Liver (tissue), 9 donors: Measurements from ENCODE around the gene SP4. TPM values are rescaled to one million over a fixed set of nuclear protein-coding genes. Genes with fewer than 3 reads are reported as not detected.
A peak's percentile ranks its signal among the peaks of the same experiment; 100 is the strongest.
"Not testable (repeated sequence)": the region's sequence is repeated elsewhere in the genome, so short reads cannot be mapped to it uniquely, and the experiment has no call there.

ENCODE experiments used
- DNase-seq: peaks from one replicate; pipeline ENCODE4 v3.0.0-alpha.2; 2017; ENCODE audit warnings: low spot score
- H3K27ac ChIP-seq, 2 donors: one replicate each; pipeline ENCODE4 v1.7.0; 2013; ENCODE audit warnings: inconsistent platforms in 2 of 2, low read length in 2 of 2, control low read depth in 1 of 2, low read depth in 1 of 2, mild to moderate bottlenecking in 1 of 2
- H3K27me3 ChIP-seq, 4 donors: one replicate each; pipeline versions ENCODE4 v1.6.1 to v1.7.0; 2013; ENCODE audit warnings: low read length in 3 of 4, inconsistent platforms in 1 of 4, mild to moderate bottlenecking in 1 of 4, moderate library complexity in 1 of 4; ENCODE audit not compliant: control insufficient read depth in 4 of 4, insufficient read depth in 4 of 4
- H3K36me3 ChIP-seq, 4 donors: one replicate each; pipeline versions ENCODE4 v1.6.1 to v1.7.0; 2013; ENCODE audit warnings: low read length in 3 of 4, mild to moderate bottlenecking in 3 of 4, low read depth in 1 of 4, moderate library complexity in 1 of 4; ENCODE audit not compliant: control insufficient read depth in 4 of 4, insufficient read depth in 3 of 4
- H3K4me1 ChIP-seq, 4 donors: one replicate each; pipeline versions ENCODE4 v1.6.1 to v1.7.0; 2013; ENCODE audit warnings: low read length in 3 of 4, mild to moderate bottlenecking in 3 of 4, moderate library complexity in 1 of 4; ENCODE audit not compliant: control insufficient read depth in 4 of 4, insufficient read depth in 4 of 4
- H3K4me3 ChIP-seq, 3 donors: one replicate each; pipeline versions ENCODE4 v1.6.1 to v1.7.0; 2013; ENCODE audit warnings: low read length in 3 of 3, control low read depth in 1 of 3, low read depth in 1 of 3, mild to moderate bottlenecking in 1 of 3
- H3K9ac ChIP-seq, 2 donors: one replicate each; pipeline ENCODE4 v1.7.0; 2013; ENCODE audit warnings: low read length in 2 of 2, mild to moderate bottlenecking in 2 of 2, moderate library complexity in 2 of 2, control low read depth in 1 of 2, low read depth in 1 of 2
- H3K9me3 ChIP-seq, 4 donors: one replicate each; pipeline versions ENCODE4 v1.6.1 to v1.7.0; 2013; ENCODE audit warnings: low read length in 3 of 4; ENCODE audit not compliant: control insufficient read depth in 4 of 4
- CTCF ChIP-seq: fragments of 150-350 bp; IDR thresholded peaks from 2 replicates; pipeline ENCODE4 v1.5.1; 2017; ENCODE audit warnings: improper control_type of control experiment, low read depth, low read length; ENCODE audit not compliant: missing input control
- FOXA2 ChIP-seq: IDR thresholded peaks from 2 replicates; pipeline ENCODE4 v1.6.1; 2016; ENCODE audit warnings: antibody characterized with exemption
- GABPA ChIP-seq, 2 donors: IDR thresholded peaks in 1 of 2; conservative IDR thresholded peaks in 1 of 2; 2 replicates each; pipeline ENCODE4 v1.6.1; 2016; ENCODE audit warnings: antibody characterized with exemption in 2 of 2, mild to moderate bottlenecking in 1 of 2, moderate library complexity in 1 of 2
- HNF4A ChIP-seq, 2 donors: conservative IDR thresholded peaks; 2 replicates each; pipeline ENCODE4 v1.6.1; 2016; ENCODE audit warnings: antibody characterized with exemption in 2 of 2, mild to moderate bottlenecking in 2 of 2
- HNF4G ChIP-seq: IDR thresholded peaks from 2 replicates; pipeline ENCODE4 v1.6.1; 2016; ENCODE audit warnings: antibody characterized with exemption
- MAX ChIP-seq: IDR thresholded peaks from 2 replicates; pipeline ENCODE4 v1.6.1; 2016; ENCODE audit warnings: antibody characterized with exemption
- NR2F2 ChIP-seq: IDR thresholded peaks from 2 replicates; pipeline ENCODE4 v1.6.1; 2016; ENCODE audit warnings: antibody characterized with exemption
- RAD21 ChIP-seq, 2 donors: IDR thresholded peaks; 2 replicates each; pipeline ENCODE4 v1.6.1; 2016; ENCODE audit warnings: antibody characterized with exemption in 2 of 2, mild to moderate bottlenecking in 2 of 2
- RXRA ChIP-seq, 2 donors: IDR thresholded peaks; 2 replicates each; pipeline ENCODE4 v1.6.1; 2017 to 2018; ENCODE audit warnings: antibody characterized with exemption in 2 of 2, mild to moderate bottlenecking in 1 of 2
- SP1 ChIP-seq: IDR thresholded peaks from 2 replicates; pipeline ENCODE4 v1.6.1; 2018; ENCODE audit warnings: antibody characterized with exemption, mild to moderate bottlenecking
- TAF1 ChIP-seq: conservative IDR thresholded peaks from 2 replicates; pipeline ENCODE4 v1.6.1; 2016; ENCODE audit warnings: antibody characterized with exemption, mild to moderate bottlenecking
- ZBTB33 ChIP-seq: IDR thresholded peaks from 2 replicates; pipeline ENCODE4 v1.6.1; 2016; ENCODE audit warnings: antibody characterized with exemption
- WGBS: extraction: QIAGEN DNeasy Blood & Tissue Kit; methylation state at CpG from one replicate; pipeline ENCODE4 v1.1.7; 2013; 5-methylcytosine and 5-hydroxymethylcytosine counted together
- polyA plus RNA-seq, 2 donors: library from polyadenylated mRNA; stranded (reverse) in 1 of 2; unstranded in 1 of 2; fragments of 200-250 nt in 1 of 2; fragments of >200 nt in 1 of 2; fragmentation: Nextera tagmentation in 1 of 2; extraction: Ambion mirVana in 1 of 2; gene quantifications; one replicate each; pipeline versions ENCODE4 v1.2.1 to v1.2.3, GENCODE V29; 2013 to 2015
- total RNA-seq, 2 donors: library from RNA; depleted of rRNA; stranded (reverse); fragments of >200 nt; gene quantifications; one replicate each; pipeline ENCODE4 v1.2.3, GENCODE V29; 2014
- donor health status: healthy.
- donor health status: healthy.
- donor health status: healthy.
- donor health status: healthy.
- donor health status: healthy.

Gene SP4
- total and polyA plus RNA-seq, 4 donors: 0.61 to 13.2 (median 6.7) TPM

- H3K4me1 ChIP-seq, H3K27ac ChIP-seq, H3K9ac ChIP-seq, DNase-seq, H3K27me3 ChIP-seq, H3K4me3 ChIP-seq, H3K36me3 ChIP-seq, H3K9me3 ChIP-seq: not testable (repeated sequence)
- WGBS: 98% methylated on average over 27 of the region's 27 CpGs
These were observed 108.7 kb downstream of the SP4 start for GRCh38 chr7:21536445-21537118.

GRCh38 chr7:21538936-21539495 is 111.1 kb downstream of the SP4 start:
- no peak for TF ChIP-seq FOXA2
- no peak for TF ChIP-seq MAX
- TF ChIP-seq RAD21 (IDR thresholded peaks at IDR 0.05): no peak
- no peak for TF ChIP-seq HNF4G
- TF ChIP-seq TAF1: no peak
- TF ChIP-seq ZBTB33: no peak
- TF ChIP-seq GABPA (IDR thresholded peaks at IDR 0.05 in 1 of 2, conservative IDR thresholded peaks at IDR 0.05 in 1 of 2): no peak
- no peak for TF ChIP-seq RXRA (IDR thresholded peaks at IDR 0.05)
- TF ChIP-seq HNF4A (conservative IDR thresholded peaks at IDR 0.05): no peak
- no peak for TF ChIP-seq NR2F2
- TF ChIP-seq SP1: no peak
- H3K27me3 ChIP-seq: no peaks in the 10 kb centered on the region
- H3K4me3 ChIP-seq: no peak overlapping the region
- H3K36me3 ChIP-seq: no peaks in the 10 kb centered on the region
- no peaks in the 10 kb centered on the region for H3K9me3 ChIP-seq
- no peak overlapping the region for H3K27ac ChIP-seq
- 88% methylated on average over 3 of the region's 3 CpGs for WGBS
- no peak for DNase-seq
- no peak overlapping the region for H3K9ac ChIP-seq
- peaks cover 2 to 18% (median 13%) of the 10 kb centered on the region in 4 donors for H3K4me1 ChIP-seq

- DNase-seq: peak; percentile 48
- H3K27me3 ChIP-seq: no peaks in the 10 kb centered on the region
- H3K36me3 ChIP-seq: no peaks in the 10 kb centered on the region
- H3K9me3 ChIP-seq: no peaks in the 10 kb centered on the region
- H3K4me3 ChIP-seq: peak within 1 kb of the TSS; percentile 35 to 78 (median 76)
- TF ChIP-seq RAD21 (IDR thresholded peaks at IDR 0.05) (peak in 1 of 2 donors; percentile 48), HNF4G (no peak), GABPA (IDR thresholded peaks at IDR 0.05 in 1 of 2, conservative IDR thresholded peaks at IDR 0.05 in 1 of 2) (no peak), CTCF (peak; percentile 21)
- peak within 1 kb of the TSS in 1 of 2 donors; percentile 12 for H3K9ac ChIP-seq
- H3K4me1 ChIP-seq: peaks cover 2 to 19% (median 14%) of the 10 kb centered on the region in 4 donors
- H3K27ac ChIP-seq: no peak within 1 kb of the TSS
- under 1% methylated on average over 66 of the region's 66 CpGs for WGBS
These were observed 115.1 kb downstream of the SP4 start, which contains the start of gene DNAH11 for GRCh38 chr7:21542891-21543527. TSS of gene DNAH11 (plus strand) at chr7:21543039. CDS start at chr7:21543246, 207 bp downstream.
